Measurements from ENCODE around the gene SYCP3.

Gene SYCP3

DNA sequence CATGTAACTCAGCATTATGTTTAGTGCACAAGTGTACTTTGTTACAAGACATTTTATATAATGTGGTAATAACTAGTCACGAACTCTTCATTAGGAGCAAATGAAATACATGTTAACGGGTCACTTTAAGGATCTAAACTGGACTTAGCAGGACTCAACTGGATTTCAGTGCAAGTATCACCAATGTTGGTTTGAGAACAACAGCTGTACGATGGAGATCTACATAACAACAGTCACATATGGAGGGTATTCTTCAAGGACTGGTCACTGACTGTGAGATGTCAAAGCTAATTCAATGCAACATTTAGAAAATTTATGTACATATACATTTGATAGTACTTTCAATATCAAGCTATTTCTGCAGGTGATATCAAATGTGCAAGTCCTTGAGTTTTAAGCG is 22.5 kb upstream of the SYCP3 start:
- no peak for FAIRE-seq
- TF ChIP-seq, protein P1, sequence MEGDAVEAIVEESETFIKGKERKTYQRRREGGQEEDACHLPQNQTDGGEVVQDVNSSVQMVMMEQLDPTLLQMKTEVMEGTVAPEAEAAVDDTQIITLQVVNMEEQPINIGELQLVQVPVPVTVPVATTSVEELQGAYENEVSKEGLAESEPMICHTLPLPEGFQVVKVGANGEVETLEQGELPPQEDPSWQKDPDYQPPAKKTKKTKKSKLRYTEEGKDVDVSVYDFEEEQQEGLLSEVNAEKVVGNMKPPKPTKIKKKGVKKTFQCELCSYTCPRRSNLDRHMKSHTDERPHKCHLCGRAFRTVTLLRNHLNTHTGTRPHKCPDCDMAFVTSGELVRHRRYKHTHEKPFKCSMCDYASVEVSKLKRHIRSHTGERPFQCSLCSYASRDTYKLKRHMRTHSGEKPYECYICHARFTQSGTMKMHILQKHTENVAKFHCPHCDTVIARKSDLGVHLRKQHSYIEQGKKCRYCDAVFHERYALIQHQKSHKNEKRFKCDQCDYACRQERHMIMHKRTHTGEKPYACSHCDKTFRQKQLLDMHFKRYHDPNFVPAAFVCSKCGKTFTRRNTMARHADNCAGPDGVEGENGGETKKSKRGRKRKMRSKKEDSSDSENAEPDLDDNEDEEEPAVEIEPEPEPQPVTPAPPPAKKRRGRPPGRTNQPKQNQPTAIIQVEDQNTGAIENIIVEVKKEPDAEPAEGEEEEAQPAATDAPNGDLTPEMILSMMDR (IDR thresholded peaks at IDR 0.05; ENCODE audit: insufficient read depth, missing control alignments): no peak
- no peak for DNase-seq (ENCODE audit: insufficient read length, low spot score)

DNA sequence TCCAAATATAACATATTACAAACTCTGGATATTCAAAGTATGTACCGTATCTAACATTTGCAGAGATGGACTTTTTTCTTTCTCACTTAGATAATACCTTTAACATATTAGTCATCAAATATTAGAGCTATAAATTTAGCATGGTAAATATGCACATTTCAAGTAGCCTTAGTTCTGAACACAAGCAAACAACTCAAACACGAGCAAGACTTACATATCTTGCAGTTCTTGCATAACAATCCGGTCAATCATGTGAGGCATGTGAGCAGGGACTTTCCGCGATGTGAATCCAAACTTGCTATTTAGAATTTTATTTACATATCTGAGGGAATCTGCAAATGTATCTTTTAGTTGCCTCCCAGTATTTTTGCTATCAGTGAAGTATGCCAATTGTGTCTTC is 22.1 kb upstream of the SYCP3 start:
- DNase-seq (ENCODE audit: insufficient read length, low spot score) (no peak), FAIRE-seq (no peak)
- TF ChIP-seq, protein P1 (IDR thresholded peaks at IDR 0.05; ENCODE audit: insufficient read depth, missing control alignments): no peak

DNA sequence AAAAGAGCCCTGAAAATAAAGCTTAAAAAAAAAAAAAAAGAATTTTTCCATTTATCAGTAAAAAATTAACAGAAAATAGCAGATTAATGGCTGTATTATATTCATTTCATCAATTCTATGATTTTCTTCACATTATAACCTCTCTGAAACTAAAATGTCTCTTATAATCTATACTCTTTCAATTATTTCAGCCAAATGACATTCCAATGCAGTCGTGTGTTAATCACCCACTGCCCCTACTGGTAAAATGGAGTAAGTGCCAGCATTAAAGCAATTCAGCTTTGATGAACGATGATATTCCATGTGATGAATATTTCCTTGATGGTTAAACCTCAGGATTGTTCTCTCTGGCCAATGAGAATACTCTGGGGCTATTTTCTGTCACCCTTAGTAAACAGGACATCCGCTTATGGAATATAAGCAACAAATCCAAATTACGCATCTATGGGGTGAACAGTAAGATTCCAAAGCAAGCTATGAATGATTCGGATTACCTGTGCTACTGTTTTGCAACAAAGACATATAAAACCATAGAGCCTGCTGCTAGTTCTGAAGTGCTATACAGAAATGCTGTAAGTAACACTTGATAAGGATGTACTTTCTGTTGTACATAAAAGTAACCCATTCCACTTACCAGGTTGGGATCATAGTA is 20.3 kb upstream of the SYCP3 start:
- FAIRE-seq (peak; percentile 71), DNase-seq (ENCODE audit: insufficient read length, low spot score) (peak; percentile 36)
- TF ChIP-seq, protein P1 (IDR thresholded peaks at IDR 0.05; ENCODE audit: insufficient read depth, missing control alignments): peak; percentile 87

- DNase-seq (ENCODE audit: insufficient read length, low spot score) (no peak), FAIRE-seq (no peak)
- TF ChIP-seq, protein P1 (IDR thresholded peaks at IDR 0.05; ENCODE audit: insufficient read depth, missing control alignments): no peak
These were observed 10.9 kb upstream of the SYCP3 start for GRCh38 chr12:101750152-101750551.

DNA sequence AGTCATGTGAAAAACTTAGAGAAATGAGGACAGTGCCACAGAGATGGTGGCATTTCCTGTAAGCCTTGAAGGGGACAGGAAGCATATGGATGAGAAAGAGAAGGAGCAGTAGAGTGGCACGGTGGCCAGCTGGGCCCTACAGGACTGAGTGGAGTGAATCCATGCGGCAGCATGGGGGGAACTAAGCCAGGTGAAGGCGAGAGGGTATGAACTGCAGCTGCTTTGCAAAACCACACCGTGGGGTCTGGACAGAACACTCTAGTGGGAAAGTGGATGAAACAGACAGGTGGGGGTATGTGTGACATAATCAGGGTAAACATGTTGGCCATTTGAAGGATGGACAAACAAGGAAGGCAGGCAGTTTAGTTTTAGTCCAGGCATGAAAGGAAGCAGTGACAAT is 10.4 kb upstream of the SYCP3 start:
- FAIRE-seq: no peak
- no peak for DNase-seq (ENCODE audit: insufficient read length, low spot score)
- TF ChIP-seq, protein P1 (IDR thresholded peaks at IDR 0.05; ENCODE audit: insufficient read depth, missing control alignments): no peak

DNA sequence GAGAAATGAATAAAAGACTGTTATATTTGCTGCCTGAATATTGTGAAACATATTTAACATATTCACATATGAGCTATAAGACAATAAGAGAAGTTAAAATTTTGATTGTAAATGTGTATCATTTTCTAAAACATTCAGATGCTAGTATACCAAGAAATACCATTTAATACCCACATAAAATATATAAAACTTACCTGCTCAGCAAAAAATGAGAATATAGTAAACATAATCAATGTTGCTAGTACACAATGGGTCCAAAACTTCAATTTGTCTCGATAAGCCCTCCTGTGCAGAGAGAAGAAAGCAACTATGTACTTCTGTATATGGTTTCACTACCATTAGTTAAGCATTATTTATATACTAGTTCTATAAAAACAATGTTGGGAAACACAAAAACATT is 9.6 kb upstream of the SYCP3 start:
- no peak for FAIRE-seq
- DNase-seq (ENCODE audit: insufficient read length, low spot score): no peak
- TF ChIP-seq, protein P1 (IDR thresholded peaks at IDR 0.05; ENCODE audit: insufficient read depth, missing control alignments): no peak

DNA sequence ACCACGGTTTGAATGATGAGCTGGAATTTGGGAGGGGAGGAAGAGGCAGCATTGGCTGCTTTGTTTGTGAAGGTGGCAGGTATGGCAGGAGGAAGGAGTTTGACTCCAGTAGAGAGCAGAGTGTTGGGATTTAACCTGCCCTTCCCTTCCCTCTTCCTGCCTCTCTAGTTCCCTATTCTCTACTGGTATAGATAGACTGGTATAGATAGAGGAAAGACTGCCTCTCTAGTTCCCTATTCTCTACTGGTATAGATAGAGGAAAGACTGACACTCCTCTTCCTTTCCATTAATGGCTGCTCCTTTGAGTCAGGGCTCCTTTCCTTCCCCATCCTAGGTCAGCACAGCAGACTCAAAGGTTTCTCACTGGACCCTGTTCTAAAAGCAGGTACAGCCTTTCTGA is 8.4 kb upstream of the SYCP3 start:
- TF ChIP-seq, protein P1 (IDR thresholded peaks at IDR 0.05; ENCODE audit: insufficient read depth, missing control alignments): no peak
- DNase-seq (ENCODE audit: insufficient read length, low spot score) (no peak), FAIRE-seq (no peak)

Data from D721Med (cell line).